ENCODE data around the gene SLC25A27.

Gene SLC25A27

GRCh38 chr6:46720401-46720800, 67.6 kb downstream of the SLC25A27 start:
- DNase-seq = no peak
